NCI-H1048 (cell line): ENCODE data around the gene NFIA.

Experiments
- DNase-seq: peaks from one replicate; lab custom pipeline; 2025; lab: John Stamatoyannopoulos, UW

NFIA gene

GRCh38 chr1:61498342-61498741 is 416.0 kb downstream of the NFIA start:
- no peak for DNase-seq

DNA sequence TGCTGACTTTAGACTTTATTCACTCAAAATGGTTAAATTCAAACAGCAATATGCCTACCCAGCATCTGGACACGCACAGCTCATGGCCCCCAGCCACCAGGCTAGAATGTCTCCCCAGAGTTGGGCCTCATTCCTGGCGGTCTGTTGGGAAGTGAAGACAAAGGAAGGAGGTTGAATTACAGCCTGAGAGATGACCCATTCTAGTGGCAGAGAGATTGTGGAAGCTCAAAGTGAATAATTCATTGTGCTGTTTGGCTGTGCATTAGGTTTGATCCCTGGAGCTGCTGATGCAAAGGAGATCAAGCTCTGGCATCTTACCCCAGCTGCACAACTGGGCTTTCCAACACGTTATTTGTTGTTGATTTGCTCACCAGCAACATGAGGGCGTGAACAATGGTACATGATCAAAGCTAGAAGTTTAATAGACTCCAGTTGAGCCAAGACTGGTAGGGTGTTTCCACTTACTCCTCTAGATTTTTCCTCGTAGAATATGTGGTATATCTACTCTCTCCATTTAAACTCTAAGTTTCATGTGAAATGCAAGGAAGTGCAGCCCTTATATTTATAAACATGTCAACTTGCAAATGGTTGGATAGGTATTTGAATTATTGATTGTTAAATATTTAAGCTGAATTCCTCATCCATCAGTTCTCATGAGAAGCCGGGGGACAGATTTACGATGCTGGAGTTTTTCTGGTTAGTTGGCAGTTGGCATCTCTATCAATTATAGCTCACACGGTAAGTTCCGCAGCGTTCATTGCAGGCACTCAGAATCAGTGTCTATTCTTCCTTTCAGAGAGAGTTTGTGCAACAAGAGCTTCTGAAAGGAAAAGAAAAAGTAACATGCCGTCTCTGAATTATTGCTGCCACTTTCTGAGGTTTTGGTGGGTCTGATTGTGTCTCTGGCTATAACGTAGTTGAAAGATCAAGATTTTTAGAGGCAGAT is 419.9 kb downstream of the NFIA start:
- DNase-seq = no peak

DNA sequence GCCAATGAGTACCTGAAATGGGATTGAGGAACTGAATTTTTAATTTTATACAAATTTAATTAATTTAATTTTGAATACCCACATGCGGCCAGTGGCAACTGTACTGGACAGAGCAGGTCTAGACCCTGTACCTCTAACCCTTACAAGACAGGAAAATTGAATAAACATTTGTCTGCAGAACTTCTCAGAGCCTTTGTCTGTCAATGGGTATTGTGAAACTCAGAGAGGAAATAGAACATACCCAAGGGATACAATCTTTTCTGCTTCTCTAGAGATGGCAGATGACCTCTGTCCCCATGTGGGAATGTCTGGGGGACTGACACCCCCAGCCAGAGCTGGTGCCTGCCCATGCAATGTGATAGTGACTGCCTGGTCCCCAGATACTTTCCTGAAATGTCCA is 421.9 kb downstream of the NFIA start:
- DNase-seq = no peak

- DNase-seq = no peak
Measured at GRCh38 chr1:61504852-61505390, 422.6 kb downstream of the NFIA start.

GRCh38 chr1:61506236-61506635 is 423.9 kb downstream of the NFIA start:
- no peak for DNase-seq

- DNase-seq = no peak
Measured at GRCh38 chr1:61506944-61507500, 424.7 kb downstream of the NFIA start.
